ENCODE measurements around the gene DCLRE1B.

The DCLRE1B gene

DNA sequence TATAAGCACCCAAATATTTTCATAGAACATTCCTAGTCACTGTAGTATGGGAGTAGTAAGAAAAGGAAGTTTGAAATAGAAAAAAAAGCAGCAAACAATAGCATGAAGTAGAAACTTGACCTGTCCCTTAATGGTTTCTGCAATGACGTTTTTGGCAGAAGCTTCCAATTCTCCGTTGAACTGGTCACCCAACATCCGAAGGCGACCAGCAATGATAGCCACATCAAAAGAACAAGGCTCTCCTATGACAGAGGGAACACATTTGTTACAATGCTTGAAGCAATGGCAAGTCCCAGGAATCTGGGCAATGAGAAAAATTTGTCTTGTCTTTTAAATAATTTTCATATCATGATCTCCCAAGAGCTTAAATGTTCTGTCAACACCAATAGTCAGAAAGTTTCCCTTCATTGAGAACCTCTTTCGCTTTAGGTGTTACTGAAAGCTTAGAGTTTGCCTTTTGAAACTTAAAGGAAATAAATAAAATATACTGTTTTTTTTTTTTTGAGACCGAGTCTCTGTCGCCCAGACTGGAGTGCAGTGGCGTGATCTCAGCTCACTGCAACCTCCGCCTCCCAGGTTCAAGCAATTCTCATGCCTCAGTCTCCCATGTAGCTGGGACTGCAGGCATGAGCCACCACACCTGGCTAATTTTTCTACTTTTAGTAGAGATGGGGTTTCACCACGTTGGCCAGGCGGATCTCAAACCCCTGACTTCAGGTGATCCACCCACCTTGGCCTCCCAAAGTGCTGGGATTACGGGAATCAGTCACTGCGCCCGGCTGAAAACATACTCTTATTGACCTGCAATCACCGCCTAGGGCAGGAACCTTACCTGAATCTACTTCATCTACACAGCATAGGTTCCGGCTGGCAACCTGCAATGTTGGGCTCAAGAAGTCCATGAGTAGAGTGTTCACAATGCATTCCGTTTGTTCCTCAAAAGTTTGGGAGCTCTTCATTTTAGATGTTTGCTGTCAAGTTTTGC lies 18.4 kb upstream of the DCLRE1B start:
- in situ Hi-C loops (cut with MboI; ENCODE audit: low pct_unique_long_range_greater_than_20kb, low sequenced_read_pairs, unreplicated experiment): no loop called here
- TF ChIP-seq CTCF (IDR thresholded peaks at IDR 0.05; ENCODE audit: extremely low read depth, insufficient read depth, missing control alignments): no peak
- no peak for DNase-seq (ENCODE audit: low spot score)

DNA sequence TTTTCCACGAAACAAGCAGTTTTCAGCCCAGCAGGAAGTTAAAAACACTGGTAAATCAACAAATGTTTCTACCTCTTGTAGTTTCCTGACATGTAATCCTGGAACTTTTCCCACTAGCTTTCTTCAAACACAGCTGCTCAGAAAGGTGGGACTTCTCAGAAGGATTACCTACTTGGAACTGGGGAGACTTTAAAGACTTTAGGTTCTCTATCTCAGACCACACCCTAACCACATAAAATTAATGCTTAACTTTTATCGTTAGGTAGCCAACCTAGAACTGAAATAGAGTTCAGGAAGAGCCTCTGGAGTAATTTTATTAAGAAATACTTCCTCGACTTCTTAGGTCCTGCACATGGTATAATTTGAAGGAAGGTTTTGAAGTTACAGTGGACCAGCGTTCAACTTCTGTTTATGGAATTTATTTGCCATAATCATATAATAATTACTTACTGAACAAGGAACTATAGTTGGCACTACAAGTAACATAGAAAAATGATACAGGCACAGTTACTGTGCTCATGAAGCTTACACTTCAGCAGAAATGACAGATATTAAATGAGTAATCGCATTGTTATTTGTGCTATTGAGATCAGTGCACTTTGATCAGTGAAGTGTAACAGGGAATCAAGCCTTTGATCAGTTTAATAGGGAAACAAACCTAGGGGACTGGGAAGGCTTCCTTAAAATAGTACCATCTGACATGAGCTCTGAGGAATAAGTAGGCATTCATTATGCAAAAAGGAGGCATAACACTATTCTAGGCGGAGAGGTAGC lies 17.5 kb upstream of the DCLRE1B start, which contains the start of gene BCL2L15:
Gene BCL2L15 (minus strand): TSS at position 180 of the 774 bp plus-strand sequence. CDS start 206 bp downstream, outside the sequence.
- no peak for DNase-seq (ENCODE audit: low spot score)
- in situ Hi-C loops (cut with MboI; ENCODE audit: low pct_unique_long_range_greater_than_20kb, low sequenced_read_pairs, unreplicated experiment): no loop called here
- no peak for TF ChIP-seq CTCF (IDR thresholded peaks at IDR 0.05; ENCODE audit: extremely low read depth, insufficient read depth, missing control alignments)

- no peak for TF ChIP-seq CTCF (IDR thresholded peaks at IDR 0.05; ENCODE audit: extremely low read depth, insufficient read depth, missing control alignments)
- in situ Hi-C loops (cut with MboI; ENCODE audit: low pct_unique_long_range_greater_than_20kb, low sequenced_read_pairs, unreplicated experiment): no loop called here
Observed at GRCh38 chr1:113890816-113891215, 14.3 kb upstream of the DCLRE1B start.

DNA sequence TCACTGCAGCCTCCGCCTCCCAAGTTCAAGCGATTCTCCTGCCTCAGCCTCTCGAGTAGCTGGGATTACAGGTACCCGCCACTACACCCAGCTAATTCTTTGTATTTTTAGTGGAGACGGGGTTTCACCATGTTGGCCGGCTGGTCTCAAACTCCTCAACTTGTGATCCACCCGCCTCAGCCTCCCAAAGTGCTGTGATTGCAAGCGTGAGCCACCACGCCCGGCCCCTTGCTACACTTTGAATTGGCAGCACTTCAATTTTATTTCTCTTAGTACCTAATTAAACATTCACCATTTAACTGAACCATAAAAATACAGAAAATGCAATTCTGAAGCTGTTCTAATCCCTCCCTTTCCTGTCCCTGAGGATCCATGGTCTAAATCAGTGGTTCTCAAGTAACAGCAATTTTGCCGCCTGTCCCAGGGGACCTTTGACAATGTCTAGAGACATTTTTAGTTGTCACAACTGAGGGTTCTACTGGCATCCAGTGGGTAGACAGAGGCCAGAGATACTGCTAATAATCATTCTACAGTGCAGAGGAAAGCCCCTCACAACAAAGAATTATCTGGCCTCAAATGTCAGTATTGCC lies 13.4 kb upstream of the DCLRE1B start:
- no peak for DNase-seq (ENCODE audit: low spot score)
- in situ Hi-C loops (cut with MboI; ENCODE audit: low pct_unique_long_range_greater_than_20kb, low sequenced_read_pairs, unreplicated experiment): no loop called here
- TF ChIP-seq CTCF (IDR thresholded peaks at IDR 0.05; ENCODE audit: extremely low read depth, insufficient read depth, missing control alignments): no peak

More at GRCh38 chr1:113890816-113891215, 14.3 kb upstream of the DCLRE1B start:
- DNase-seq (ENCODE audit: low spot score): no peak

GRCh38 chr1:113893267-113893666 lies 11.9 kb upstream of the DCLRE1B start:
- TF ChIP-seq CTCF (IDR thresholded peaks at IDR 0.05; ENCODE audit: extremely low read depth, insufficient read depth, missing control alignments): no peak
- no peak for DNase-seq (ENCODE audit: low spot score)
- in situ Hi-C loops (cut with MboI; ENCODE audit: low pct_unique_long_range_greater_than_20kb, low sequenced_read_pairs, unreplicated experiment): no loop called here

GRCh38 chr1:113895098-113895497 lies 10.0 kb upstream of the DCLRE1B start:
- no peak for DNase-seq (ENCODE audit: low spot score)
- no peak for TF ChIP-seq CTCF (IDR thresholded peaks at IDR 0.05; ENCODE audit: extremely low read depth, insufficient read depth, missing control alignments)

More at GRCh38 chr1:113895098-113895497, 10.0 kb upstream of the DCLRE1B start:
- in situ Hi-C loops (cut with MboI; ENCODE audit: low pct_unique_long_range_greater_than_20kb, low sequenced_read_pairs, unreplicated experiment): no loop called here

All from GM13977 (cell line).